ENCODE data around the gene SEMA5A. TPM values are rescaled to one million over a fixed set of nuclear protein-coding genes. Genes with fewer than 3 reads are reported as not detected.

Gene SEMA5A
- total and polyA plus RNA-seq, 7 donors: 0.60 to 4.7 (median 2.8) TPM

DNA sequence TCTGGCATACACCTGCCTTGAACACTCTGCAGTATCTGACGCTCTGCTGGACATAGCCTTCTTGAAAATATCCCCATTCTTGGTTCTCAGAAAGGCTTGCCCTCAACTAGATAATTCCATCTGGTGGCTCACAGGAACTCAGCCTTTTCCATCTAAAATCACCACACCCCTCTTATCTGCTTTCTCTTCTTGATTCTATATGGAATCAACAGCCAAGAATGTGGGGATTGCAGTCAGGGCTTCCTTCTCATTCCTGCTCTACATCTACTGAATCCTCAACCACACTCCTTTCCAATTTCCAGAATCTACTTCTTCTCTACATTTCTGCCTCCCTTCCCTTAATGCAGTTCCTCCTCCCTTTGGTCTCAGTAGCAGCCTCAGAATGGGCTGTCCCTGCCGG, 170.1 kb downstream of the SEMA5A start:
- Histone ChIP-seq H3K4me1 (no peaks in the 10 kb centered on the region), H3K4me3 (no peak overlapping the region), H3K27me3 (no peaks in the 10 kb centered on the region), H3K9me3 (no peaks in the 10 kb centered on the region), H3K27ac (no peak overlapping the region), H3K36me3 (no peaks in the 10 kb centered on the region)
- TF ChIP-seq, protein P1, sequence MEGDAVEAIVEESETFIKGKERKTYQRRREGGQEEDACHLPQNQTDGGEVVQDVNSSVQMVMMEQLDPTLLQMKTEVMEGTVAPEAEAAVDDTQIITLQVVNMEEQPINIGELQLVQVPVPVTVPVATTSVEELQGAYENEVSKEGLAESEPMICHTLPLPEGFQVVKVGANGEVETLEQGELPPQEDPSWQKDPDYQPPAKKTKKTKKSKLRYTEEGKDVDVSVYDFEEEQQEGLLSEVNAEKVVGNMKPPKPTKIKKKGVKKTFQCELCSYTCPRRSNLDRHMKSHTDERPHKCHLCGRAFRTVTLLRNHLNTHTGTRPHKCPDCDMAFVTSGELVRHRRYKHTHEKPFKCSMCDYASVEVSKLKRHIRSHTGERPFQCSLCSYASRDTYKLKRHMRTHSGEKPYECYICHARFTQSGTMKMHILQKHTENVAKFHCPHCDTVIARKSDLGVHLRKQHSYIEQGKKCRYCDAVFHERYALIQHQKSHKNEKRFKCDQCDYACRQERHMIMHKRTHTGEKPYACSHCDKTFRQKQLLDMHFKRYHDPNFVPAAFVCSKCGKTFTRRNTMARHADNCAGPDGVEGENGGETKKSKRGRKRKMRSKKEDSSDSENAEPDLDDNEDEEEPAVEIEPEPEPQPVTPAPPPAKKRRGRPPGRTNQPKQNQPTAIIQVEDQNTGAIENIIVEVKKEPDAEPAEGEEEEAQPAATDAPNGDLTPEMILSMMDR (IDR thresholded peaks at IDR 0.05): no peak
- TF ChIP-seq POLR2A (IDR thresholded peaks at IDR 0.05) (no peak), POLR2AphosphoS5 (IDR thresholded peaks at IDR 0.05) (no peak), EP300 (IDR thresholded peaks at IDR 0.05) (no peak)
- no peak for DNase-seq
- intact Hi-C loops (cut with DNase I): no loop called here
- WGBS, 2 donors: 95 to 96% methylated on average over 2 of the region's 2 CpGs

DNA sequence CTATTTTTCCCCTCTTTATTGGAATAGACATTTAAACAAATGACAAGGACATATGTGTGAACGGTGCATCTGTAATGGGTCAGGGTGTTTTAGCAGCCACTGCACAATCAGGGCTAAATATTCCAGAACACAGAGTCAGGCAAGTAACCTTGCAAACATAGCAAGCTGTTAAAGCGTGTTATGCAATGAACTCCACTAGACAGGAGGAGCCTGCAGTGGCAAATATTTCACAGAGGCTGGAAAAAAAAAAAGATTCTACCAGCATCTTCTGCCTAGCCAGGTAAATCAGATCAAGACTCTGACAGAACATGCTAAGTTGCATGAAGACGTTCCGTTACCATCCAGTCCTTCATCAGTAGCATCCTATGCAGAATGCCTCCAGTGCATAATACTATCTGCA, 171.8 kb downstream of the SEMA5A start:
- no peaks in the 10 kb centered on the region for H3K27me3 ChIP-seq
- TF ChIP-seq POLR2A (IDR thresholded peaks at IDR 0.05) (no peak), EP300 (IDR thresholded peaks at IDR 0.05) (no peak), POLR2AphosphoS5 (IDR thresholded peaks at IDR 0.05) (no peak)
- TF ChIP-seq, protein P1 (IDR thresholded peaks at IDR 0.05): no peak
- H3K4me3 ChIP-seq: no peak overlapping the region
- no peak overlapping the region for H3K27ac ChIP-seq
- H3K4me1 ChIP-seq: no peaks in the 10 kb centered on the region
- H3K36me3 ChIP-seq: no peaks in the 10 kb centered on the region
- DNase-seq: no peak
- H3K9me3 ChIP-seq: no peaks in the 10 kb centered on the region
- intact Hi-C loops (cut with DNase I): no loop called here
- WGBS, 2 donors: 82% methylated on average over 4 of the region's 4 CpGs

DNA sequence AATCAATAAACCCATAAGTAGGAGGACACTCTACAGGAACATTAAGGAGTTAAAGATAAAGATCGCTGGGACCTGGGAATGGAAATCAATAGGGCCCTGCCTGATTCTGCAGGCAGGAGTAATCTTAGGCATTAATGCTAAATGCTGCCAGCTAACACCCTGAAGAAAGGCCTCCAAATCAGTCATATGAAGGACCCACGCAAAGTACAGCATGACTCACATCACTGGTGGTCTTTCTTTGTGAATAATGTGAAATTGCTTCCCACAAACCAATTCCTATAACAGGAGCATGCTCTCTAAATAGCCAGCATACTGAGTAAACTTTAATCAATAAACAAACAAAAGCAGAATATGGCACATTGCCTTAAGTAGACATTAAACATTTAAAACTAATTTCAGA, 172.3 kb downstream of the SEMA5A start:
- 86 to 88% methylated on average over 2 of the region's 2 CpGs for WGBS, 2 donors
- TF ChIP-seq, protein P1 (IDR thresholded peaks at IDR 0.05): no peak

GRCh38 chr5:9370256-9370655, 175.6 kb downstream of the SEMA5A start:
- Histone ChIP-seq H3K27me3 (no peaks in the 10 kb centered on the region), H3K4me3 (no peak overlapping the region), H3K27ac (no peak overlapping the region), H3K36me3 (no peaks in the 10 kb centered on the region), H3K4me1 (no peaks in the 10 kb centered on the region), H3K9me3 (no peaks in the 10 kb centered on the region)
- 91 to 94% methylated on average over 2 of the region's 2 CpGs for WGBS, 2 donors
- TF ChIP-seq, protein P1 (IDR thresholded peaks at IDR 0.05): no peak
- TF ChIP-seq POLR2AphosphoS5 (IDR thresholded peaks at IDR 0.05) (no peak), EP300 (IDR thresholded peaks at IDR 0.05) (no peak), POLR2A (IDR thresholded peaks at IDR 0.05) (no peak)
- DNase-seq: no peak
- intact Hi-C loops (cut with DNase I): no loop called here

More for the DNA sequence above, 172.3 kb downstream of the SEMA5A start:
- Histone ChIP-seq H3K9me3 (no peaks in the 10 kb centered on the region), H3K4me1 (no peaks in the 10 kb centered on the region), H3K27me3 (no peaks in the 10 kb centered on the region), H3K36me3 (no peaks in the 10 kb centered on the region), H3K4me3 (no peak overlapping the region), H3K27ac (no peak overlapping the region)
- DNase-seq: no peak
- intact Hi-C loops (cut with DNase I): no loop called here

- H3K36me3 ChIP-seq: no peaks in the 10 kb centered on the region
- no peaks in the 10 kb centered on the region for H3K27me3 ChIP-seq
- intact Hi-C loops (cut with DNase I): no loop called here
- H3K4me1 ChIP-seq: no peaks in the 10 kb centered on the region
- no peak for DNase-seq
- 72 to 79% methylated on average over 1 of the region's 1 CpG for WGBS, 2 donors
- no peak overlapping the region for H3K4me3 ChIP-seq
- no peak overlapping the region for H3K27ac ChIP-seq
- no peaks in the 10 kb centered on the region for H3K9me3 ChIP-seq
- no peak for TF ChIP-seq POLR2AphosphoS5 (IDR thresholded peaks at IDR 0.05)
- TF ChIP-seq POLR2A (IDR thresholded peaks at IDR 0.05): no peak
- TF ChIP-seq, protein P1 (IDR thresholded peaks at IDR 0.05): no peak
- TF ChIP-seq EP300 (IDR thresholded peaks at IDR 0.05): no peak
Measured at GRCh38 chr5:9365512-9365911, 180.4 kb downstream of the SEMA5A start.
